Fibroblast of pulmonary artery (primary cell): Measurements from ENCODE around the gene PODNL1.

ENCODE experiments used
- DNase-seq: peaks from one replicate; pipeline ENCODE4 v3.0.0-alpha.2; 2010; ENCODE audit warnings: low read depth
- H3K4me3 ChIP-seq: replicated peaks from 2 replicates; pipeline ENCODE4 v1.5.1; 2011; ENCODE audit warnings: low read depth, mild to moderate bottlenecking, control low read depth, low read length, moderate library complexity
- TF ChIP-seq, protein P1 (sequence below): IDR thresholded peaks from 2 replicates; pipeline ENCODE4 v1.5.1; 2011; ENCODE audit warnings: mild to moderate bottlenecking, control low read depth, low read length, inconsistent platforms; ENCODE audit errors: missing control alignments

PODNL1 gene

DNA sequence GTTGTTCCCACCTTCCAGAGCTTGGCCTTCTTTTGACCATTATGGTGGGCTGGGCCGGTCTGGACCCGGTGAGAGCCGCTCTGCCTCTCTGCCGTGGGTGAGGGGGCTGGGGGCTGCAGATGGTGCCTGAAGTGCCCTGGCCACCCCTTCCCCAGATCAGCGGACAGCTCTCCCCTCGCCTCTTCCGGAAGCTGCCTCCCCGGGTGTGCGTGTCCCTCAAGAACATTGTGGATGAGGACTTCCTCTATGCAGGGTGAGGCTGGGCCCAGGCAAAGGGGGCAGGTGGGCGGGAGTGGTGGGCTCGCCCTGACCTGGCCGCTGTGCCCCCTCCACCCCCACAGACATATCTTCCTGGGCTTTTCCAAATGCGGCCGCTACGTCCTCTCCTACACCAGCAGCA, 16.0 kb upstream of the PODNL1 start:
- DNase-seq: no peak
- TF ChIP-seq, protein P1, sequence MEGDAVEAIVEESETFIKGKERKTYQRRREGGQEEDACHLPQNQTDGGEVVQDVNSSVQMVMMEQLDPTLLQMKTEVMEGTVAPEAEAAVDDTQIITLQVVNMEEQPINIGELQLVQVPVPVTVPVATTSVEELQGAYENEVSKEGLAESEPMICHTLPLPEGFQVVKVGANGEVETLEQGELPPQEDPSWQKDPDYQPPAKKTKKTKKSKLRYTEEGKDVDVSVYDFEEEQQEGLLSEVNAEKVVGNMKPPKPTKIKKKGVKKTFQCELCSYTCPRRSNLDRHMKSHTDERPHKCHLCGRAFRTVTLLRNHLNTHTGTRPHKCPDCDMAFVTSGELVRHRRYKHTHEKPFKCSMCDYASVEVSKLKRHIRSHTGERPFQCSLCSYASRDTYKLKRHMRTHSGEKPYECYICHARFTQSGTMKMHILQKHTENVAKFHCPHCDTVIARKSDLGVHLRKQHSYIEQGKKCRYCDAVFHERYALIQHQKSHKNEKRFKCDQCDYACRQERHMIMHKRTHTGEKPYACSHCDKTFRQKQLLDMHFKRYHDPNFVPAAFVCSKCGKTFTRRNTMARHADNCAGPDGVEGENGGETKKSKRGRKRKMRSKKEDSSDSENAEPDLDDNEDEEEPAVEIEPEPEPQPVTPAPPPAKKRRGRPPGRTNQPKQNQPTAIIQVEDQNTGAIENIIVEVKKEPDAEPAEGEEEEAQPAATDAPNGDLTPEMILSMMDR: no peak
- H3K4me3 ChIP-seq: no peak overlapping the region

DNA sequence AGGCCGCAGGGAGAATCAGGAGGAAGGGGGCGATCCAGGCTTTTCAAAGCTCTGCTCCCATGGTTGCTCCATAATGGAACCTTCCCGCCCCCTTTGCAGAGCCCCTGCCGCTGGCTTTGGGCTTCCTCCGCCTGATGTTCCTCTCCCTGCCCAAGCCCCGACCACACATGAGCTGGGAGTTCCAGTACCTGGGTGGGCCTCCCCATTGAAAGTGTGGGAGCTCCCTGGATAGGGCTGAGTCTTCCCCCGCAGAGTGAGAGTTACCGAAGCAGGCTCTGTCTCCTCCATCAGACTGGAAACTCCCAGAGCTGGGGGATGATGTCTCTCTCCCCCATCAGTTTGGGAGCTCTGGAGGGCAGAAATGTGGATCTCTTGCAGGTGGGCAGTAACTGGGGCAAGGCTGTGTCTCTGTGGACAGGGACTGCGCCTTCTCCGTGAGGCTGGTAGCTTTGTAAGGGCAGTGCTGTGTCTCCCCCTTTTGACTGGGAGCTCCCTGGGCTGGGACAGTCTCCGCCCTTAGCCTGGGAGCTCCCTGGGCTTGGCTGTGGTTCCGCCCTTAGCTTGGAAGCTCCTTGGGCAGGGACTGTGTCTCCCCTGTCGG, 14.8 kb upstream of the PODNL1 start:
- TF ChIP-seq, protein P1: no peak
- H3K4me3 ChIP-seq: peak overlapping the region; percentile 75
- peak; percentile 42 for DNase-seq

DNA sequence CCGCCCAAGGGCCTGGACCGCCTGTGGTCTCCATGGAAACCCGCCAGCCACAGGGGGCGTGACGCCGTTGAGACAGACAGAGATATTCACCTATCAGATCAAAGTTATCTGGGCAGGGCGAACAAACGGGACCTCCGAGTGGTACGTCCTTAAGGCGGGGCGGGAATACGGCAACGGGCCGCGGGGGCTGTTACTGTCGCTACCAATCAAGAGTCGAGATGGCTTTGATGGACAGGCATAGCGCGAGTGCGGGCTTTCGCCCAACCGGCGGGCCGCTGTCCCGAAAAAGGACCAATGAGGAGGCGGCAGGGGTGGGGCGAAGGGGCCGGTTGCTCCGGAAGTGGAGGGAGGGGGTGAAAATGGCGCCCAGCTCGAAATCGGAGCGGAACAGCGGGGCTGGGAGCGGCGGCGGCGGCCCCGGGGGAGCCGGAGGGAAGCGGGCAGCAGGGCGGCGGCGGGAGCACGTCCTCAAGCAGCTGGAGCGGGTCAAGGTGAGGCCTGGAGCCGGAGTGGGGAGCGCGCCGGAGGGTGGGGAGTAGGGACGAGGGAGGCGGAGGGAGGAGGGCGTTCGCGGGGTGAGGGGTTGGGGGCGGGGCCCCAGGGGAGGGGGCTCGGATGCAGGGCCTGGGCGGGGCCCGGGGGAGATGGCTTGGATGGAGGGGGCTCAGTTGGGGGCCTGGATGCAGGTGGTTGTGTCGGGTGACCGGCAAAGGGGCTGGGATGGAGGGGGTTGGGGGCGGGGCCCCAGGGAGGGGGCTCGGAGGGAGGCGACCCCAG, 14.1 kb upstream of the PODNL1 start, which contains the start of gene DCAF15:
TSS of gene DCAF15 (plus strand) at position 356 of the 777 bp plus-strand sequence. CDS start at position 360, 4 bp downstream.
- TF ChIP-seq, protein P1: no peak
- H3K4me3 ChIP-seq: peak within 1 kb of the TSS; percentile 75
- DNase-seq: peak; percentile 100

DNA sequence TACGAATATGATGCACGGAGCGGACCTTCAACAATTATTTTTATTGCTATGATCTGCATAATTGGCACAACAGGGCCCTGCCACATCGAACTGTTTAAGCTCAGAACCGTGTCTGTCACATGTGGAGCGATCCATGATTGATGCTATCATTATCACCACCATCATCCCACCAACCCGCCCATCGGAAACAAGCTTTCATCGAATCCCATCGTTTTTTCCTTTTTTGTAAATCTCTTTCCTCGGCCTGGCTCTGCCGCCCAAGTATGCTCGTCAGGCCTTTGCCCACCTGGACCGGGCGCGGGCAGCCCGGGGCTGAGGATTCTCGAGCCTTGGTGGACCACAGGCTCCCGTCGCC, 13.6 kb upstream of the PODNL1 start:
- TF ChIP-seq, protein P1: no peak
- peak overlapping the region; percentile 51 for H3K4me3 ChIP-seq

DNA sequence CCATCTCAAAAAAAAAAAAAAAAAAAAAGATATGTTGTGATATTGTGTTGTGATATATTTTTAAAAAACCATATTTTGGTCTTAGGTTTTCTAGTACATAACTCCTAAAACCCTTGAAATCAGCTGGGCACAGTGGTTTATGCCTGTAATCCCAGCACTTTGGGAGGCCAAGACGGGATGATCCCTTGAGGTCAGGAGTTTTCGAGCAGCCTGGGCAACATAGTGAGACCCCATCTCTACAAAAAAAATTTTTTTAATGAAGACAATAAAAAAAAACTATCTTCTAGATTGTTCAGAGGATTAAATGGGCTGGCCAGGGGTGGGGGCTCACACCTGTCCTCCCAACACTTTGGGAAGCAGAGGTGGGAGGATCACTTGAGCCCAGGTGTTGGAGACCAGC, 12.8 kb upstream of the PODNL1 start:
- TF ChIP-seq, protein P1: no peak
- no peak overlapping the region for H3K4me3 ChIP-seq
- no peak for DNase-seq

More for the DNA sequence above, 13.6 kb upstream of the PODNL1 start:
- DNase-seq: no peak

DNA sequence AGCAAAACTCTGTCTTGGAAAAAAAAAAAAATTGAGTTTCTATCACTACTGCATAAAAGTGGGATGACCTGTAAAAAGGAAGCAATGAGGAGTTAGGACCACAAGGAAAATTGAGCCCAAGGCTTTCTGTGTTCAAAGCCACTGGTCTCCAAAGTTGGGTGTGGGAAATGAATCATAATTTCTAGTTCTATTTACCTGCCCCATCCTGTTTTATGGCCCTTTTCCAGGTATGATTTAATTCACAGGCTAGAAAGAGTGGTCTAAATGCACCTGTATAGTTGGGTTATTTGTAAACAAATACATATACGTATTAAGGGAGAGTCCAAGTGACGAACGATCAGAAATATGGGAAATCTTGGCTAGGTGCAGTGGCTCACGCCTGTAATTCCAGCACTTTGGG, 8.2 kb upstream of the PODNL1 start:
- H3K4me3 ChIP-seq: no peak overlapping the region
- DNase-seq: no peak
- TF ChIP-seq, protein P1: no peak
